HepG2 (cell line): ENCODE data around the gene GANC. TPM values are rescaled to one million over a fixed set of nuclear protein-coding genes. Genes with fewer than 3 reads are reported as not detected.

Source experiments
- ATAC-seq: fragments of 200-7000 bp; cut with Tn5 transposase; 3 replicates; pipeline ENCODE4 v1.9.1; 2020; ENCODE audit warnings: mild to moderate bottlenecking, moderate library complexity
- BruUV-seq: library from RNA; stranded (reverse); fragments of 400-500 nt; replicated peaks from 2 replicates; lab custom pipeline; 2021; lab: Mats Ljungman, UMichigan
- CTCF ChIA-PET: fragments of 300-600 bp; formaldehyde crosslinking; extraction: SDS; loops from one replicate; lab custom pipeline; 2021; ENCODE audit warnings: low total read pairs, inconsistent platforms, low intra/inter-chr PET ratio; lab: Yijun Ruan, JAX
- POLR2A ChIA-PET: fragments of 350-600 bp; sonication (Branson Sonifier 250); formaldehyde crosslinking; loops from one replicate; lab custom pipeline; 2020; ENCODE audit warnings: antibody characterized with exemption, inconsistent platforms; lab: Yijun Ruan, JAX
- DNase-seq: peaks from one replicate; pipeline ENCODE4 v3.0.0-alpha.2; 2015; ENCODE audit warnings: low spot score
- FAIRE-seq: peaks from 3 replicates; lab custom pipeline; 2011; peaks lifted over from hg19 to GRCh38; lab: Jason Lieb, UNC
- H2AFZ ChIP-seq: one replicate; pipeline ENCODE4 v1.6.1; 2011; ENCODE audit warnings: low read length, inconsistent platforms
- H3K27ac ChIP-seq: fragments of 300-600 bp; 3 replicates; pipeline ENCODE4 v1.8.0; 2011; ENCODE audit warnings: mixed run types, mild to moderate bottlenecking, mixed read lengths, low read length, inconsistent platforms; ENCODE audit not compliant: insufficient read depth; ENCODE audit errors: extremely low read length
- H3K27me3 ChIP-seq, 2 experiments: fragments of 200-600 bp in 1 of 2; 2 replicates in 1 of 2; 3 replicates in 1 of 2; pipeline versions ENCODE4 v1.6.0 to v1.8.0; 2011; ENCODE audit warnings: low read length in 2 of 2, mild to moderate bottlenecking in 2 of 2, moderate library complexity in 2 of 2, inconsistent platforms in 1 of 2; ENCODE audit not compliant: insufficient read depth in 2 of 2, control insufficient read depth in 1 of 2
- H3K36me3 ChIP-seq, 2 experiments: fragments of 200-600 bp in 1 of 2; replicated peaks in 1 of 2; 2 replicates in 1 of 2; 3 replicates in 1 of 2; pipeline versions ENCODE4 v1.5.1 to v1.8.0; 2011; ENCODE audit warnings: low read length in 2 of 2, inconsistent platforms in 1 of 2; ENCODE audit not compliant: insufficient read depth in 2 of 2, control insufficient read depth in 1 of 2
- H3K4me1 ChIP-seq: 2 replicates; pipeline ENCODE4 v1.5.1; 2012; ENCODE audit warnings: low read length, inconsistent platforms; ENCODE audit not compliant: insufficient read depth
- H3K4me2 ChIP-seq: 2 replicates; pipeline ENCODE4 v1.6.0; 2011; ENCODE audit warnings: low read depth, low read length, inconsistent platforms
- H3K4me3 ChIP-seq, 3 experiments: fragments of 200-600 bp in 1 of 3; sonication (generic), shearing (Covaris generic) in 1 of 3; replicated peaks in 1 of 3; 2 replicates each; pipeline ENCODE4 v1.5.1; 2011 to 2016; ENCODE audit warnings: low read length in 3 of 3, inconsistent platforms in 2 of 3, low read depth in 2 of 3, mild to moderate bottlenecking in 2 of 3, control low read depth in 1 of 3, mixed read lengths in 1 of 3; ENCODE audit not compliant: insufficient read depth in 1 of 3
- H3K79me2 ChIP-seq: one replicate; pipeline ENCODE4 v1.6.1; 2011; ENCODE audit warnings: low read length, inconsistent platforms; ENCODE audit not compliant: insufficient read depth
- H3K9ac ChIP-seq: 2 replicates; pipeline ENCODE4 v1.6.0; 2011; ENCODE audit warnings: mild to moderate bottlenecking, low read depth, low read length, inconsistent platforms; ENCODE audit not compliant: insufficient read depth
- H3K9me3 ChIP-seq: 2 replicates; pipeline ENCODE4 v1.5.1; 2012; ENCODE audit warnings: mild to moderate bottlenecking, low read length
- H4K20me1 ChIP-seq: 2 replicates; pipeline ENCODE4 v1.6.0; 2011; ENCODE audit warnings: inconsistent platforms, mild to moderate bottlenecking, low read length, moderate library complexity; ENCODE audit not compliant: insufficient read depth
- ATF3 ChIP-seq: sonication (generic); formaldehyde crosslinking; IDR thresholded peaks from 2 replicates; pipeline ENCODE4 v1.4.0; 2020; ENCODE audit warnings: missing genetic modification reagents
- DDIT3 ChIP-seq: sonication (generic); formaldehyde crosslinking; IDR thresholded peaks from 2 replicates; pipeline ENCODE4 v1.4.0; 2020; ENCODE audit warnings: mild to moderate bottlenecking, missing genetic modification reagents
- ELF3 ChIP-seq: IDR thresholded peaks from 2 replicates; pipeline ENCODE4 v1.6.1; 2016; ENCODE audit warnings: missing genetic modification reagents, missing compliant biosample characterization
- GATAD2A ChIP-seq: IDR thresholded peaks from 2 replicates; pipeline ENCODE4 v1.6.1; 2016
- GFI1 ChIP-seq: sonication (generic); formaldehyde crosslinking; IDR thresholded peaks from 2 replicates; pipeline ENCODE4 v1.5.0; 2020; ENCODE audit warnings: missing genetic modification reagents, mild to moderate bottlenecking, borderline replicate concordance
- IRF9 ChIP-seq: sonication (generic); formaldehyde crosslinking; IDR thresholded peaks from 2 replicates; pipeline ENCODE4 v1.8.0; 2022; ENCODE audit warnings: missing genetic modification reagents, mild to moderate bottlenecking, borderline replicate concordance
- KDM1A ChIP-seq: IDR thresholded peaks from 2 replicates; pipeline ENCODE4 v1.6.1; 2016; ENCODE audit warnings: missing compliant biosample characterization
- POLR2AphosphoS5 ChIP-seq: IDR thresholded peaks from 2 replicates; pipeline ENCODE4 v1.6.1; 2012; ENCODE audit warnings: low read depth, low read length
- SSRP1 ChIP-seq: IDR thresholded peaks from 2 replicates; pipeline ENCODE4 v1.6.1; 2016; ENCODE audit warnings: control low read depth
- ZBTB49 ChIP-seq: sonication (generic); formaldehyde crosslinking; IDR thresholded peaks from 2 replicates; pipeline ENCODE4 v1.4.0; 2020; ENCODE audit warnings: missing genetic modification reagents, borderline replicate concordance
- ZNF101 ChIP-seq: sonication (generic); formaldehyde crosslinking; IDR thresholded peaks from 2 replicates; pipeline ENCODE4 v1.4.0; 2020; ENCODE audit warnings: mild to moderate bottlenecking, low read depth, missing genetic modification reagents, borderline replicate concordance
- ZNF343 ChIP-seq: sonication (generic); formaldehyde crosslinking; IDR thresholded peaks from 2 replicates; pipeline ENCODE4 v1.4.0; 2020; ENCODE audit warnings: mild to moderate bottlenecking, missing genetic modification reagents
- ZNF354B ChIP-seq: sonication (generic); formaldehyde crosslinking; IDR thresholded peaks from 2 replicates; pipeline ENCODE4 v1.8.0; 2022; ENCODE audit warnings: mild to moderate bottlenecking, missing genetic modification reagents
- ZNF431 ChIP-seq: sonication (generic); formaldehyde crosslinking; IDR thresholded peaks from 2 replicates; pipeline ENCODE4 v1.9.0; 2022; ENCODE audit warnings: missing genetic modification reagents, low read depth, mild to moderate bottlenecking, borderline replicate concordance
- ZSCAN21 ChIP-seq: sonication (generic); formaldehyde crosslinking; IDR thresholded peaks from 2 replicates; pipeline ENCODE4 v1.8.0; 2022; ENCODE audit warnings: mild to moderate bottlenecking, missing genetic modification reagents, moderate library complexity, borderline replicate concordance
- WGBS: methylation state at CpG from one replicate; pipeline ENCODE4 v1.1.6; 2017; ENCODE audit warnings: low lambda C conversion rate; 5-methylcytosine and 5-hydroxymethylcytosine counted together
- in situ Hi-C: cut with HindIII; loops from 2 replicates; pipeline ENCODE4 v1.10.0; 2017; ENCODE audit warnings: low pct_unique_long_range_greater_than_20kb; ENCODE audit not compliant: extremely low pct_ligation_motif_present
- intact Hi-C: fragments of 100-400 bp; cut with micrococcal nuclease; formaldehyde crosslinking; loops from one replicate; pipeline ENCODE4 v1.10.0; 2022; ENCODE audit not compliant: unreplicated experiment
- polyA plus RNA-seq, 8 experiments: library from polyadenylated mRNA; depleted of rRNA in 3 of 8; stranded (reverse) in 7 of 8; unstranded in 1 of 8; fragments of >200 nt; fragmentation: Illumina TruSeq in 4 of 8; extraction: Trizol in 4 of 8; gene quantifications; 2 replicates each; pipeline versions ENCODE4 v1.2.1 to v1.2.3, GENCODE V29; 2011 to 2016; ENCODE audit warnings: low read depth in 4 of 8, missing spikeins in 1 of 8, mixed read lengths in 1 of 8; ENCODE audit not compliant: insufficient read depth in 1 of 8
- total RNA-seq, 5 experiments: library from RNA; depleted of rRNA; stranded (reverse); fragments of >200 nt; fragmentation: Illumina TruSeq; extraction: Trizol; gene quantifications; 2 replicates each; pipeline ENCODE4 v1.2.3, GENCODE V29; 2016; ENCODE audit warnings: low read depth in 1 of 5
- TF ChIP-seq, protein P1 (sequence below): sonication (generic); formaldehyde crosslinking; conservative IDR thresholded peaks from 2 replicates; pipeline ENCODE4 v1.4.0; 2020; ENCODE audit warnings: missing genetic modification reagents

Gene GANC
- total and polyA plus RNA-seq, 2 of the 13 experiments (the other 11 are each of a cell fraction or from before 2014, with no cell fraction given): 17.0 to 21.0 TPM

- no TSS peak for BruUV-seq
- in situ Hi-C loops: no loop called here
- TF ChIP-seq ZNF431 (CRISPR knock-in tag) (no peak), IRF9 (no peak), GFI1 (CRISPR knock-in tag) (no peak), KDM1A (CRISPR knock-in tag) (no peak), ATF3 (CRISPR knock-in tag) (no peak), POLR2AphosphoS5 (no peak), DDIT3 (CRISPR knock-in tag) (no peak), ZNF343 (no peak), ZNF101 (CRISPR knock-in tag) (no peak), ZBTB49 (no peak), ZSCAN21 (CRISPR knock-in tag) (no peak), ZNF354B (CRISPR knock-in tag) (no peak), ELF3 (CRISPR knock-in tag) (no peak), GATAD2A (CRISPR knock-in tag) (no peak), SSRP1 (CRISPR knock-in tag) (no peak)
- TF ChIP-seq, protein P1, sequence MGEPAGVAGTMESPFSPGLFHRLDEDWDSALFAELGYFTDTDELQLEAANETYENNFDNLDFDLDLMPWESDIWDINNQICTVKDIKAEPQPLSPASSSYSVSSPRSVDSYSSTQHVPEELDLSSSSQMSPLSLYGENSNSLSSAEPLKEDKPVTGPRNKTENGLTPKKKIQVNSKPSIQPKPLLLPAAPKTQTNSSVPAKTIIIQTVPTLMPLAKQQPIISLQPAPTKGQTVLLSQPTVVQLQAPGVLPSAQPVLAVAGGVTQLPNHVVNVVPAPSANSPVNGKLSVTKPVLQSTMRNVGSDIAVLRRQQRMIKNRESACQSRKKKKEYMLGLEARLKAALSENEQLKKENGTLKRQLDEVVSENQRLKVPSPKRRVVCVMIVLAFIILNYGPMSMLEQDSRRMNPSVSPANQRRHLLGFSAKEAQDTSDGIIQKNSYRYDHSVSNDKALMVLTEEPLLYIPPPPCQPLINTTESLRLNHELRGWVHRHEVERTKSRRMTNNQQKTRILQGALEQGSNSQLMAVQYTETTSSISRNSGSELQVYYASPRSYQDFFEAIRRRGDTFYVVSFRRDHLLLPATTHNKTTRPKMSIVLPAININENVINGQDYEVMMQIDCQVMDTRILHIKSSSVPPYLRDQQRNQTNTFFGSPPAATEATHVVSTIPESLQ: no peak
Observed at GRCh38 chr15:42289166-42289565, 16.2 kb downstream of the GANC start.

More at GRCh38 chr15:42289166-42289565, 16.2 kb downstream of the GANC start:
- H3K4me2 ChIP-seq: no peak overlapping the region
- ChIA-PET CTCF (no interaction called here), POLR2A (interaction anchor here (1.2 kb wide), 1 partner anchor 16 kb away, joined by 5 read pairs; the partner anchor contains the start of gene TMEM87A)
- WGBS: 100% methylated on average over 1 of the region's 1 CpG
- H3K4me3 ChIP-seq: no peak overlapping the region
- no peak for DNase-seq
- H4K20me1 ChIP-seq: no peaks in the 10 kb centered on the region
- H3K27me3 ChIP-seq: no peaks in the 10 kb centered on the region
- no peak overlapping the region for H3K27ac ChIP-seq
- H2AFZ ChIP-seq: no peak overlapping the region
- H3K9me3 ChIP-seq: no peaks in the 10 kb centered on the region
- H3K9ac ChIP-seq: no peak overlapping the region
- H3K4me1 ChIP-seq: peaks cover 33% of the 10 kb centered on the region
- no peak for ATAC-seq
- no peaks in the 10 kb centered on the region for H3K79me2 ChIP-seq
- H3K36me3 ChIP-seq: no peaks in the 10 kb centered on the region; a peak in 1 of 5 replicates
- no peak for FAIRE-seq
- intact Hi-C loops: no loop called here
